ES-I3 (cell line): Measurements from ENCODE around the gene HS3ST4.
"Not testable (repeated sequence)": the region's sequence is repeated elsewhere in the genome, so short reads cannot be mapped to it uniquely, and the experiment has no call there.

ENCODE experiments used
- H3K36me3 ChIP-seq: 2 replicates; pipeline ENCODE4 v1.6.1; 2013; ENCODE audit warnings: mild to moderate bottlenecking, low read length, control low read depth, moderate library complexity; ENCODE audit not compliant: insufficient read depth
- H3K4me1 ChIP-seq: 2 replicates; pipeline ENCODE4 v1.6.1; 2013; ENCODE audit warnings: mild to moderate bottlenecking, control low read depth, low read length; ENCODE audit not compliant: insufficient read depth
- H3K9ac ChIP-seq: 2 replicates; pipeline ENCODE4 v1.6.1; 2013; ENCODE audit warnings: low read depth, mild to moderate bottlenecking, low read length, moderate library complexity
- H3K9me3 ChIP-seq: 2 replicates; pipeline ENCODE4 v1.6.1; 2013; ENCODE audit warnings: mild to moderate bottlenecking, low read length, moderate library complexity; ENCODE audit not compliant: control insufficient read depth, insufficient read depth

HS3ST4 gene

GRCh38 chr16:25751230-25751835, 59.6 kb downstream of the HS3ST4 start:
- H3K36me3 ChIP-seq: no peaks in the 10 kb centered on the region
- no peaks in the 10 kb centered on the region for H3K9me3 ChIP-seq
- H3K4me1 ChIP-seq: no peaks in the 10 kb centered on the region
- no peak overlapping the region for H3K9ac ChIP-seq

- Histone ChIP-seq H3K36me3 (no peaks in the 10 kb centered on the region), H3K4me1 (no peaks in the 10 kb centered on the region), H3K9ac (no peak overlapping the region), H3K9me3 (no peaks in the 10 kb centered on the region)
Measured at GRCh38 chr16:25764466-25764865, 72.7 kb downstream of the HS3ST4 start.

GRCh38 chr16:25771216-25771615, 79.5 kb downstream of the HS3ST4 start:
- H3K9ac ChIP-seq: no peak overlapping the region

GRCh38 chr16:25771812-25772568, 80.2 kb downstream of the HS3ST4 start:
- Histone ChIP-seq H3K9me3 (no peaks in the 10 kb centered on the region), H3K4me1 (no peaks in the 10 kb centered on the region), H3K36me3 (no peaks in the 10 kb centered on the region; the same call in 1 of the 2 replicates), H3K9ac (no peak overlapping the region)

More at GRCh38 chr16:25771216-25771615, 79.5 kb downstream of the HS3ST4 start:
- no peaks in the 10 kb centered on the region; the same call in 1 of the 2 replicates for H3K36me3 ChIP-seq
- H3K9me3 ChIP-seq: no peaks in the 10 kb centered on the region
- no peaks in the 10 kb centered on the region for H3K4me1 ChIP-seq

- H3K36me3 ChIP-seq, H3K9ac ChIP-seq, H3K4me1 ChIP-seq, H3K9me3 ChIP-seq: not testable (repeated sequence)
Measured at GRCh38 chr16:25776214-25776613, 84.5 kb downstream of the HS3ST4 start.

GRCh38 chr16:25783226-25783625, 91.5 kb downstream of the HS3ST4 start:
- H3K9me3 ChIP-seq: peaks cover 5% of the 10 kb centered on the region; the same call in 1 of the 2 replicates
- H3K36me3 ChIP-seq: no peaks in the 10 kb centered on the region
- H3K4me1 ChIP-seq: no peaks in the 10 kb centered on the region
- no peak overlapping the region for H3K9ac ChIP-seq

GRCh38 chr16:25785361-25785760, 93.6 kb downstream of the HS3ST4 start:
- H3K36me3 ChIP-seq: no peaks in the 10 kb centered on the region
- H3K4me1 ChIP-seq: no peaks in the 10 kb centered on the region
- no peak overlapping the region for H3K9ac ChIP-seq
- H3K9me3 ChIP-seq: no peaks in the 10 kb centered on the region

- Histone ChIP-seq H3K4me1 (no peaks in the 10 kb centered on the region), H3K36me3 (no peaks in the 10 kb centered on the region), H3K9ac (no peak overlapping the region), H3K9me3 (no peaks in the 10 kb centered on the region)
Measured at GRCh38 chr16:25786748-25787147, 95.0 kb downstream of the HS3ST4 start.

- H3K9ac ChIP-seq: no peak overlapping the region
Measured at GRCh38 chr16:25788637-25789036, 96.9 kb downstream of the HS3ST4 start.

GRCh38 chr16:25796239-25796638, 104.5 kb downstream of the HS3ST4 start:
- H3K4me1 ChIP-seq: no peaks in the 10 kb centered on the region
- no peak overlapping the region for H3K9ac ChIP-seq
- H3K36me3 ChIP-seq: no peaks in the 10 kb centered on the region
- H3K9me3 ChIP-seq: no peaks in the 10 kb centered on the region

More at GRCh38 chr16:25788637-25789036, 96.9 kb downstream of the HS3ST4 start:
- Histone ChIP-seq H3K9me3 (no peaks in the 10 kb centered on the region), H3K4me1 (no peaks in the 10 kb centered on the region), H3K36me3 (no peaks in the 10 kb centered on the region)

- H3K9ac ChIP-seq: no peak overlapping the region
- H3K9me3 ChIP-seq: no peaks in the 10 kb centered on the region
- no peaks in the 10 kb centered on the region for H3K4me1 ChIP-seq
- H3K36me3 ChIP-seq: no peaks in the 10 kb centered on the region
Measured at GRCh38 chr16:25798065-25798464, 106.3 kb downstream of the HS3ST4 start.

GRCh38 chr16:25799816-25800215, 108.1 kb downstream of the HS3ST4 start:
- H3K4me1 ChIP-seq: no peaks in the 10 kb centered on the region
- H3K36me3 ChIP-seq: no peaks in the 10 kb centered on the region
- no peak overlapping the region for H3K9ac ChIP-seq
- no peaks in the 10 kb centered on the region for H3K9me3 ChIP-seq

- no peaks in the 10 kb centered on the region for H3K36me3 ChIP-seq
- no peak overlapping the region for H3K9ac ChIP-seq
- no peaks in the 10 kb centered on the region for H3K9me3 ChIP-seq
- no peaks in the 10 kb centered on the region for H3K4me1 ChIP-seq
Measured at GRCh38 chr16:25812215-25812614, 120.5 kb downstream of the HS3ST4 start.

GRCh38 chr16:25817295-25817694, 125.5 kb downstream of the HS3ST4 start:
- Histone ChIP-seq H3K36me3 (no peaks in the 10 kb centered on the region), H3K9me3 (no peaks in the 10 kb centered on the region), H3K4me1 (no peaks in the 10 kb centered on the region), H3K9ac (no peak overlapping the region)

GRCh38 chr16:25817876-25818275, 126.1 kb downstream of the HS3ST4 start:
- H3K4me1 ChIP-seq: no peaks in the 10 kb centered on the region
- no peaks in the 10 kb centered on the region for H3K36me3 ChIP-seq
- H3K9ac ChIP-seq: no peak overlapping the region
- no peaks in the 10 kb centered on the region for H3K9me3 ChIP-seq
